HCT116 (cell line): ENCODE measurements around the gene PIK3R1. TPM values are rescaled to one million over a fixed set of nuclear protein-coding genes. Genes with fewer than 3 reads are reported as not detected.

Source experiments
- ATAC-seq: fragments of 200-7000 bp; cut with Tn5 transposase; 2 replicates; pipeline ENCODE4 v1.9.1; 2020; ENCODE audit warnings: mild to moderate bottlenecking, moderate library complexity
- BruUV-seq: library from RNA; stranded (reverse); fragments of 400-500 nt; replicated peaks from 2 replicates; lab custom pipeline; 2021; lab: Mats Ljungman, UMichigan
- CTCF ChIA-PET: fragments of 300-600 bp; sonication (Branson Sonifier 250); formaldehyde crosslinking; loops from one replicate; lab custom pipeline; 2021; ENCODE audit warnings: antibody characterized with exemption; lab: Charles Lee
- POLR2A ChIA-PET: fragments of 300-600, 350-600 bp; sonication (Branson Sonifier 250); formaldehyde crosslinking; loops from one replicate; lab custom pipeline; 2021; ENCODE audit warnings: antibody characterized with exemption; lab: Charles Lee
- RAD21 ChIA-PET, 2 experiments: fragments of 300-600 bp; sonication (Branson Sonifier 250); formaldehyde crosslinking; loops; one replicate each; lab custom pipeline; 2023; ENCODE audit warnings: low total read pairs in 2 of 2; ENCODE audit not compliant: uncharacterized antibody in 2 of 2, unreplicated experiment in 2 of 2, low non-redundant PET in 1 of 2; lab: Charles Lee
- DNase-seq: peaks from one replicate; pipeline ENCODE4 v3.0.0-alpha.2; 2010; ENCODE audit warnings: low read depth, low spot score
- H2AFZ ChIP-seq: fragments of 200-600 bp; shearing (Covaris generic), sonication (generic); 2 replicates; pipeline ENCODE4 v1.6.1; 2017; ENCODE audit warnings: low read depth, mixed run types, mixed read lengths, antibody characterized with exemption, low read length; ENCODE audit not compliant: poor library complexity, severe bottlenecking
- H3K27ac ChIP-seq: 2 replicates; pipeline ENCODE4 v1.5.1; 2012; ENCODE audit warnings: low read depth, low read length
- H3K27me3 ChIP-seq: fragments of 200-600 bp; sonication (generic); 2 replicates; pipeline ENCODE4 v1.6.1; 2016; ENCODE audit warnings: mixed run types, low read length, mixed read lengths; ENCODE audit not compliant: insufficient read depth
- H3K36me3 ChIP-seq, 2 experiments: fragments of 200-500 bp in 1 of 2; fragments of 200-600 bp in 1 of 2; sonication (Bioruptor generic) in 1 of 2; sonication (generic) in 1 of 2; 2 replicates each; pipeline versions ENCODE4 v1.5.1 to v1.6.1; 2014 to 2016; ENCODE audit warnings: low read length in 2 of 2, inconsistent platforms in 1 of 2, mixed read lengths in 1 of 2, mixed run types in 1 of 2; ENCODE audit not compliant: insufficient read depth in 2 of 2, control insufficient read depth in 1 of 2
- H3K4me1 ChIP-seq, 2 experiments: fragments of 200-600 bp in 1 of 2; sonication (generic) in 1 of 2; 2 replicates each; pipeline versions ENCODE4 v1.5.1 to v1.6.1; 2012 to 2017; ENCODE audit warnings: low read length in 2 of 2, inconsistent platforms in 1 of 2, mild to moderate bottlenecking in 1 of 2, mixed read lengths in 1 of 2, mixed run types in 1 of 2, moderate library complexity in 1 of 2; ENCODE audit not compliant: insufficient read depth in 2 of 2, control insufficient read depth in 1 of 2
- H3K4me2 ChIP-seq: fragments of 200-600 bp; sonication (generic); 2 replicates; pipeline ENCODE4 v1.6.1; 2017; ENCODE audit warnings: mixed run types, low read length, mixed read lengths
- H3K4me3 ChIP-seq, 2 experiments: fragments of 200-600 bp in 1 of 2; sonication (generic) in 1 of 2; replicated peaks in 1 of 2; 2 replicates each; pipeline ENCODE4 v1.5.1; 2011 to 2016; ENCODE audit warnings: low read length in 2 of 2, control low read depth in 1 of 2, low read depth in 1 of 2, mild to moderate bottlenecking in 1 of 2, mixed read lengths in 1 of 2, mixed run types in 1 of 2
- H3K79me2 ChIP-seq: fragments of 200-600 bp; sonication (generic); 2 replicates; pipeline ENCODE4 v1.6.1; 2017; ENCODE audit warnings: mild to moderate bottlenecking, mixed run types, low read length, moderate library complexity, mixed read lengths; ENCODE audit not compliant: insufficient read depth
- H3K9ac ChIP-seq: fragments of 200-600 bp; sonication (generic); 2 replicates; pipeline ENCODE4 v1.6.1; 2016; ENCODE audit warnings: low read length, mixed read lengths
- H3K9me2 ChIP-seq: fragments of 200-600 bp; sonication (generic), shearing (Covaris generic); 2 replicates; pipeline ENCODE4 v1.6.1; 2017; ENCODE audit warnings: mixed run types, mild to moderate bottlenecking, moderate library complexity; ENCODE audit not compliant: insufficient read depth
- H3K9me3 ChIP-seq, 2 experiments: fragments of 200-500 bp in 1 of 2; fragments of 200-600 bp in 1 of 2; sonication (Bioruptor generic) in 1 of 2; sonication (generic) in 1 of 2; 2 replicates each; pipeline ENCODE4 v1.6.1; 2014 to 2017; ENCODE audit warnings: low read length in 2 of 2, mixed read lengths in 2 of 2, inconsistent platforms in 1 of 2, low read depth in 1 of 2, mild to moderate bottlenecking in 1 of 2, mixed run types in 1 of 2, moderate library complexity in 1 of 2; ENCODE audit not compliant: control insufficient read depth in 1 of 2, insufficient read depth in 1 of 2
- H4K20me1 ChIP-seq: fragments of 200-600 bp; sonication (generic), shearing (Covaris generic); 2 replicates; pipeline ENCODE4 v1.6.1; 2017; ENCODE audit warnings: mixed run types, mild to moderate bottlenecking, moderate library complexity; ENCODE audit not compliant: insufficient read depth
- ATF3 ChIP-seq: IDR thresholded peaks from 2 replicates; pipeline ENCODE4 v1.6.1; 2012
- CBX3 ChIP-seq: IDR thresholded peaks from 2 replicates; pipeline ENCODE4 v1.6.1; 2012; ENCODE audit warnings: low read depth
- CEBPB ChIP-seq: IDR thresholded peaks from 2 replicates; pipeline ENCODE4 v1.6.1; 2012; ENCODE audit warnings: low read depth
- EGR1 ChIP-seq: IDR thresholded peaks from 2 replicates; pipeline ENCODE4 v1.6.1; 2012; ENCODE audit warnings: low read depth
- ELF1 ChIP-seq: IDR thresholded peaks from 2 replicates; pipeline ENCODE4 v1.6.1; 2012; ENCODE audit warnings: low read depth, borderline replicate concordance
- EZH2phosphoT487 ChIP-seq: fragments of 200-600 bp; IDR thresholded peaks from 2 replicates; pipeline ENCODE4 v1.6.1; 2018; ENCODE audit warnings: antibody characterized with exemption, borderline replicate concordance
- JUND ChIP-seq: IDR thresholded peaks from 2 replicates; pipeline ENCODE4 v1.6.1; 2012
- MAX ChIP-seq: IDR thresholded peaks from 2 replicates; pipeline ENCODE4 v1.6.1; 2012
- POLR2A ChIP-seq: IDR thresholded peaks from 2 replicates; pipeline ENCODE4 v1.7.0; 2011; ENCODE audit warnings: borderline replicate concordance; ENCODE audit not compliant: insufficient read depth, insufficient read length; ENCODE audit errors: extremely low read depth
- POLR2AphosphoS5 ChIP-seq: IDR thresholded peaks from 2 replicates; pipeline ENCODE4 v1.6.1; 2011; ENCODE audit warnings: mild to moderate bottlenecking, low read depth, low read length, moderate library complexity
- RAD21 ChIP-seq: IDR thresholded peaks from 2 replicates; pipeline ENCODE4 v1.6.1; 2012; ENCODE audit warnings: low read depth, mild to moderate bottlenecking
- SIN3A ChIP-seq: IDR thresholded peaks from 2 replicates; pipeline ENCODE4 v1.6.1; 2012; ENCODE audit warnings: low read depth
- SP1 ChIP-seq: IDR thresholded peaks from 2 replicates; pipeline ENCODE4 v1.6.1; 2012; ENCODE audit warnings: low read depth
- SRF ChIP-seq: IDR thresholded peaks from 2 replicates; pipeline ENCODE4 v1.6.1; 2012; ENCODE audit warnings: low read depth
- YY1 ChIP-seq: IDR thresholded peaks from 2 replicates; pipeline ENCODE4 v1.6.1; 2011; ENCODE audit warnings: low read length, low read depth, moderate library complexity, mild to moderate bottlenecking; ENCODE audit not compliant: insufficient replicate concordance; ENCODE audit errors: extremely low read depth
- ZFX ChIP-seq: fragments of 450-650 bp; IDR thresholded peaks from 2 replicates; pipeline ENCODE4 v1.6.1; 2017
- intact Hi-C: fragments of 100-400 bp; cut with micrococcal nuclease; formaldehyde crosslinking; loops from 2 replicates; pipeline ENCODE4 v1.10.0; 2022
- total RNA-seq: library from RNA; stranded (reverse); gene quantifications from one replicate; pipeline ENCODE4 v1.2.1, GENCODE V29; 2021; ENCODE audit not compliant: unreplicated experiment
- TF ChIP-seq, protein P1 (sequence below): IDR thresholded peaks from 2 replicates; pipeline ENCODE4 v1.6.1; 2011; ENCODE audit warnings: mild to moderate bottlenecking, low read length, moderate library complexity; ENCODE audit not compliant: insufficient replicate concordance; ENCODE audit errors: extremely low read depth
- TF ChIP-seq, protein P2 (sequence below), 3 experiments: fragments of 200-600 bp in 1 of 3; sonication (generic) in 1 of 3; IDR thresholded peaks in 2 of 3; conservative IDR thresholded peaks in 1 of 3; 2 replicates each; pipeline ENCODE4 v1.5.1; 2012 to 2017; ENCODE audit warnings: low read depth in 2 of 3, low read length in 2 of 3, antibody characterized with exemption in 1 of 3, borderline replicate concordance in 1 of 3, control low read depth in 1 of 3, mild to moderate bottlenecking in 1 of 3, mixed read lengths in 1 of 3, mixed run types in 1 of 3, moderate library complexity in 1 of 3; ENCODE audit not compliant: insufficient read depth in 1 of 3

Gene PIK3R1
- total RNA-seq, 1 experiment from 2014 or later: 7.2 TPM

GRCh38 chr5:68268101-68268851 lies 52.7 kb downstream of the PIK3R1 start:
- H3K27ac ChIP-seq: no peak overlapping the region
- H3K9ac ChIP-seq: no peak overlapping the region
- no peaks in the 10 kb centered on the region for H3K79me2 ChIP-seq
- no TSS peak for BruUV-seq
- ChIA-PET POLR2A (no interaction called here), RAD21 (no interaction called here), CTCF (no interaction called here)
- no peak overlapping the region for H3K4me3 ChIP-seq
- H3K36me3 ChIP-seq: no peaks in the 10 kb centered on the region
- no peaks in the 10 kb centered on the region for H3K27me3 ChIP-seq
- DNase-seq (no peak), ATAC-seq (no peak)
- H2AFZ ChIP-seq: no peak overlapping the region
- TF ChIP-seq EZH2phosphoT487 (no peak), JUND (no peak), POLR2AphosphoS5 (no peak), SP1 (no peak), MAX (no peak), CEBPB (no peak), RAD21 (no peak), EGR1 (no peak), YY1 (no peak), SRF (no peak), SIN3A (no peak), ZFX (no peak), ATF3 (no peak), POLR2A (no peak), ELF1 (no peak), CBX3 (no peak)
- TF ChIP-seq, protein P1, sequence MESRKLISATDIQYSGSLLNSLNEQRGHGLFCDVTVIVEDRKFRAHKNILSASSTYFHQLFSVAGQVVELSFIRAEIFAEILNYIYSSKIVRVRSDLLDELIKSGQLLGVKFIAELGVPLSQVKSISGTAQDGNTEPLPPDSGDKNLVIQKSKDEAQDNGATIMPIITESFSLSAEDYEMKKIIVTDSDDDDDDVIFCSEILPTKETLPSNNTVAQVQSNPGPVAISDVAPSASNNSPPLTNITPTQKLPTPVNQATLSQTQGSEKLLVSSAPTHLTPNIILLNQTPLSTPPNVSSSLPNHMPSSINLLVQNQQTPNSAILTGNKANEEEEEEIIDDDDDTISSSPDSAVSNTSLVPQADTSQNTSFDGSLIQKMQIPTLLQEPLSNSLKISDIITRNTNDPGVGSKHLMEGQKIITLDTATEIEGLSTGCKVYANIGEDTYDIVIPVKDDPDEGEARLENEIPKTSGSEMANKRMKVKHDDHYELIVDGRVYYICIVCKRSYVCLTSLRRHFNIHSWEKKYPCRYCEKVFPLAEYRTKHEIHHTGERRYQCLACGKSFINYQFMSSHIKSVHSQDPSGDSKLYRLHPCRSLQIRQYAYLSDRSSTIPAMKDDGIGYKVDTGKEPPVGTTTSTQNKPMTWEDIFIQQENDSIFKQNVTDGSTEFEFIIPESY: no peak
- TF ChIP-seq, protein P2, sequence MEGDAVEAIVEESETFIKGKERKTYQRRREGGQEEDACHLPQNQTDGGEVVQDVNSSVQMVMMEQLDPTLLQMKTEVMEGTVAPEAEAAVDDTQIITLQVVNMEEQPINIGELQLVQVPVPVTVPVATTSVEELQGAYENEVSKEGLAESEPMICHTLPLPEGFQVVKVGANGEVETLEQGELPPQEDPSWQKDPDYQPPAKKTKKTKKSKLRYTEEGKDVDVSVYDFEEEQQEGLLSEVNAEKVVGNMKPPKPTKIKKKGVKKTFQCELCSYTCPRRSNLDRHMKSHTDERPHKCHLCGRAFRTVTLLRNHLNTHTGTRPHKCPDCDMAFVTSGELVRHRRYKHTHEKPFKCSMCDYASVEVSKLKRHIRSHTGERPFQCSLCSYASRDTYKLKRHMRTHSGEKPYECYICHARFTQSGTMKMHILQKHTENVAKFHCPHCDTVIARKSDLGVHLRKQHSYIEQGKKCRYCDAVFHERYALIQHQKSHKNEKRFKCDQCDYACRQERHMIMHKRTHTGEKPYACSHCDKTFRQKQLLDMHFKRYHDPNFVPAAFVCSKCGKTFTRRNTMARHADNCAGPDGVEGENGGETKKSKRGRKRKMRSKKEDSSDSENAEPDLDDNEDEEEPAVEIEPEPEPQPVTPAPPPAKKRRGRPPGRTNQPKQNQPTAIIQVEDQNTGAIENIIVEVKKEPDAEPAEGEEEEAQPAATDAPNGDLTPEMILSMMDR (IDR thresholded peaks at IDR 0.05 in 2 of 3, conservative IDR thresholded peaks at IDR 0.05 in 1 of 3; ENCODE audit: borderline replicate concordance in 1 of 3, insufficient read depth in 1 of 3, low read depth in 2 of 3, low read length in 2 of 3): no peak
- H4K20me1 ChIP-seq: no peaks in the 10 kb centered on the region
- no peaks in the 10 kb centered on the region for H3K4me1 ChIP-seq
- no peaks in the 10 kb centered on the region for H3K9me3 ChIP-seq
- no peak overlapping the region for H3K4me2 ChIP-seq
- intact Hi-C loops: no loop called here
- no peaks in the 10 kb centered on the region for H3K9me2 ChIP-seq
